Measurements from ENCODE around the gene TMC4. TPM values are rescaled to one million over a fixed set of nuclear protein-coding genes. Genes with fewer than 3 reads are reported as not detected.

The TMC4 gene
- total RNA-seq, 4 donors from 2014 or later: 0.17 to 2.4 (median 1.1) TPM; not detected in 1

DNA sequence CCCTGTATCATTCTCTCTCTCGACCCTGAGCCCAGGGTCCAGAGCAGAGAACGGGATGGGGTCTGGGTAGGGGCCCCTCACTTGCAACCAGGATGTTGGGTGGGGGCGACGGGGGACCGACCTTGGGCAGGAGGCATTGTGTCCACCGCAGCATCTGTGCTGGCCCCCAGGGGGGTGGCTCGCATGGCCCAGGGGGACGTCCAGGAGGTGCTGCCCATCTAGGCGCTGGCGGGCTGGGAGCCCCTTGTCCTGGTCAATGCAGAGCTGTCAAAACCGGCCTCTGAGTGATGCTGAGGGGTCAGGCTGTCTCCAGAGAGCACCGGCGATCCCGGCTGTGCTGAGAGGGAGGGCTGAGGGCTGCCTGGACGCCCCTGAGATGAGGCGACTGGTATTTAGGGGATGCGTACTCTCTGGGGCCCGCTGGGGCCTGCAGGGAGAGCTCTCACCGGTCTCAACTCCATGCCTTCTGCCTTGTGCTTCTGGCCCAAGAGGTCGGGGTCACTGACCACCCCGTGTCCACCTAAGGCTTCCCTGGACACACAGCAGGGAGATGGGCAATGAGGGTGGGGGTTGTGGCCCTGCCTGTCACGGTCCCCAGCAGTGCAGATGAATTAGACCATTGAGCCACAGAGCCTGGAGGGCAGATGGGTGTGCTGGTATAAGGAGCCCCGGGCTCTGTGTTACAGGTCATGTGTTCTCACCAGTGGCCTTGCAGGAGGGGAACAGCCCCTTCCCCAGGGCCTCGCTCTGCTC, 36.3 kb upstream of the TMC4 start:
- TF ChIP-seq, protein P1, sequence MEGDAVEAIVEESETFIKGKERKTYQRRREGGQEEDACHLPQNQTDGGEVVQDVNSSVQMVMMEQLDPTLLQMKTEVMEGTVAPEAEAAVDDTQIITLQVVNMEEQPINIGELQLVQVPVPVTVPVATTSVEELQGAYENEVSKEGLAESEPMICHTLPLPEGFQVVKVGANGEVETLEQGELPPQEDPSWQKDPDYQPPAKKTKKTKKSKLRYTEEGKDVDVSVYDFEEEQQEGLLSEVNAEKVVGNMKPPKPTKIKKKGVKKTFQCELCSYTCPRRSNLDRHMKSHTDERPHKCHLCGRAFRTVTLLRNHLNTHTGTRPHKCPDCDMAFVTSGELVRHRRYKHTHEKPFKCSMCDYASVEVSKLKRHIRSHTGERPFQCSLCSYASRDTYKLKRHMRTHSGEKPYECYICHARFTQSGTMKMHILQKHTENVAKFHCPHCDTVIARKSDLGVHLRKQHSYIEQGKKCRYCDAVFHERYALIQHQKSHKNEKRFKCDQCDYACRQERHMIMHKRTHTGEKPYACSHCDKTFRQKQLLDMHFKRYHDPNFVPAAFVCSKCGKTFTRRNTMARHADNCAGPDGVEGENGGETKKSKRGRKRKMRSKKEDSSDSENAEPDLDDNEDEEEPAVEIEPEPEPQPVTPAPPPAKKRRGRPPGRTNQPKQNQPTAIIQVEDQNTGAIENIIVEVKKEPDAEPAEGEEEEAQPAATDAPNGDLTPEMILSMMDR (IDR thresholded peaks at IDR 0.05; ENCODE audit: low read depth): no peak

- TF ChIP-seq, protein P1 (IDR thresholded peaks at IDR 0.05; ENCODE audit: low read depth): no peak
Observed at GRCh38 chr19:54208784-54209057, 35.8 kb upstream of the TMC4 start.

- TF ChIP-seq, protein P1 (IDR thresholded peaks at IDR 0.05; ENCODE audit: low read depth): no peak
Observed at GRCh38 chr19:54207983-54208783, 35.2 kb upstream of the TMC4 start.

DNA sequence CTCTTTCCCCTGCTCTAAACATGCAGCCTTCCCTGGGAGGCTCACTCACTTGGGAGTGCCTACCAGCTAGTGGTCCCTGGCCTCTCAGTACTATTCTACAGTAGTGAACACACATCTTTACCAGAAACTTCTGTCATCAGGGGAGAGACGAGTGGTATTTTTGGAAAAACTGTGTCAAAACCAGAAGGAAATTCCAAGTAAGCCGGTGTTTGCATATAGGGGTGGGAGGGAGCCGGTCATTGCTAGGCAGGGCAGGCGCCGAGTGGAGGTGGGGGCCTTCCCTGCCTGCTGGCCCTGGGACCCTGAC, 34.7 kb upstream of the TMC4 start:
- TF ChIP-seq, protein P1 (IDR thresholded peaks at IDR 0.05; ENCODE audit: low read depth): no peak

DNA sequence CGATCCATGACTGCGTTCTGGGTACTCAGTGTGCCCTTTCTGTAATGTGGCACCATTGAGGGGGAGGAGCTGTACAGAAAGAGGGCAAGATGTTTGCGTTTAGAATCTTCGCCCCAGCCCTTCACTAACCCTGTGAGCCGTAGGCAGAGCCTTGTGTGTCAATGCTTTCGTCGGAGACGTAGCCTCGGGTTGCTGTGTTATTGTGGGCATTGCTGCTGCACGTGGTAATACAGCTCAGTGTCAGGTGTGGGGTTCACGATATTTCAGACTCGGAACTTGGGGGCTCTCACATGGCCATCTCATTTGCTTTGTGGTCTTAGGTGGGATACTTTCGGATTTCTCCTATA, 33.8 kb upstream of the TMC4 start:
- TF ChIP-seq, protein P1 (IDR thresholded peaks at IDR 0.05; ENCODE audit: low read depth): no peak

DNA sequence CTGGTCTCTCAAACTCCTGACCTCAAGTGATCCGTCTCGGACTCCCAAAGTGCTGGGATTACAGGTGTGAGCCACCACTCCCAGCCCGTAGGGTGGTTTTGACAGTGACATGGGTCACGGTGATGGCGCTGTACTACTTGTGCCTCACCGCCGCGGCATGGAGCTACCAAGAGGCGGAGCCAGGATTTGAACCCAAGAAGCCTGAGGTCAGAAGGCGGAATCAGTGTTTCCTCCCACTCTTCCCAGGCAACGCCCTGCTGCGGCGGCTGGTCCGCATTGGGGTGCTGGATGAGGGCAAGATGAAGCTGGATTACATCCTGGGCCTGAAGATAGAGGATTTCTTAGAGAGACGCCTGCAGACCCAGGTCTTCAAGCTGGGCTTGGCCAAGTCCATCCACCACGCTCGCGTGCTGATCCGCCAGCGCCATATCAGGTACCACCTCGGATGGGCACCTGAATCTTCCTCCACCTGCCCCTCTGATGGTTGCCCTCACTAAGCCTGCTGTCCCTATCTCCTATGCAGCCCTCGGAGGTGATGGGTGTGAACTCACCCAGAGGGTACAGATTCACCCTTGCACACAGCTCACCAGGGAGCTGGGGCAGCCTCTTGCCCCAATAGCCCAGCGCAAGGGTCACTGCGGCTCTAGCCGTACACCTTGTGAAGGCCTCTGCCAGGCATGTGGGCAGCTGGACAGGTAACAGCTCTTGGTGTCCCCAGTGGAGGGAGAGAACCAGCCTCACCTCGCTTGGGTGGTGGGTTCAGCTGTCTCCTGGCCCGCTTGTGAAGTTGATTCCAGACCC, 33.3 kb upstream of the TMC4 start:
- TF ChIP-seq, protein P1 (IDR thresholded peaks at IDR 0.05; ENCODE audit: low read depth): no peak
